ENCODE data around the gene CBL.
A peak's percentile ranks its signal among the peaks of the same experiment; 100 is the strongest.

CBL gene

DNA sequence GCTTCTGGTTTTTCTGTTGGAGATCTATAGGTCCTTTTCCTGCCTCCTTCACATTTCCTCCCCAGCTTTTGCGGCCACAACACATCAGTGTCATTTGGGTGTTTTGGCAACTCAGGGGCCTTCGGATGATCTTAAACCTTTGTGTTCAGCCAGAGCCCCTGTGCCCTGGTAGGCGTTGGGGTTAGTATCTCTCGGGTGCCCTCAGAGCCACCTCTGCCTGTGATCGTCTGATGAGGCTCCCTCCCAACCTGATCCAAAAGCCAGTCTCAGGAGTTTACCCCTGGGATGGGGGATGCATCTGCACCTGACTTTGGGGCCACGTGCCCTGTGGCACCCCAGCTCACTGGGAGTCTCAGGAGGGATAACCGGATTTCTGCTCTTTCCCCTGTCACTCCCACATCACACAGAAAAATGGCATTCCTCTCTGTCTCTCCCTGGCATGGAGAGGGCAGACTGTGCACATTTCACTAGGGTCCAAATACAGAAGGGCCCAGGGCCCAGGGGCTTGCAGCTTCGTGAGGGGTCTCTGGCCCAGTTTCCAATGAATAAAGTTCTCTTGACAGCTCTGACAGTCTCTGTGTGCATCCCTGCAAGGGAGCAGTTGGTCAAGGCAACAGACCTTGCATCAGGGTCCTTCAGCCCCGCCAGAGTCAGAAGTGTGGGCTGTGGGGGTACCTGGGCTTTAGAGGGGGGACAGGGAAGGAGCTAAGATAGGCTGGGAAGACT lies 130.8 kb downstream of the CBL start:
- in situ Hi-C loops (cut with HindIII; ENCODE audit: low sequenced_read_pairs) = no loop called here
- TF ChIP-seq, protein P1, sequence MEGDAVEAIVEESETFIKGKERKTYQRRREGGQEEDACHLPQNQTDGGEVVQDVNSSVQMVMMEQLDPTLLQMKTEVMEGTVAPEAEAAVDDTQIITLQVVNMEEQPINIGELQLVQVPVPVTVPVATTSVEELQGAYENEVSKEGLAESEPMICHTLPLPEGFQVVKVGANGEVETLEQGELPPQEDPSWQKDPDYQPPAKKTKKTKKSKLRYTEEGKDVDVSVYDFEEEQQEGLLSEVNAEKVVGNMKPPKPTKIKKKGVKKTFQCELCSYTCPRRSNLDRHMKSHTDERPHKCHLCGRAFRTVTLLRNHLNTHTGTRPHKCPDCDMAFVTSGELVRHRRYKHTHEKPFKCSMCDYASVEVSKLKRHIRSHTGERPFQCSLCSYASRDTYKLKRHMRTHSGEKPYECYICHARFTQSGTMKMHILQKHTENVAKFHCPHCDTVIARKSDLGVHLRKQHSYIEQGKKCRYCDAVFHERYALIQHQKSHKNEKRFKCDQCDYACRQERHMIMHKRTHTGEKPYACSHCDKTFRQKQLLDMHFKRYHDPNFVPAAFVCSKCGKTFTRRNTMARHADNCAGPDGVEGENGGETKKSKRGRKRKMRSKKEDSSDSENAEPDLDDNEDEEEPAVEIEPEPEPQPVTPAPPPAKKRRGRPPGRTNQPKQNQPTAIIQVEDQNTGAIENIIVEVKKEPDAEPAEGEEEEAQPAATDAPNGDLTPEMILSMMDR (IDR thresholded peaks at IDR 0.05; ENCODE audit: low read depth, low read length) = no peak

DNA sequence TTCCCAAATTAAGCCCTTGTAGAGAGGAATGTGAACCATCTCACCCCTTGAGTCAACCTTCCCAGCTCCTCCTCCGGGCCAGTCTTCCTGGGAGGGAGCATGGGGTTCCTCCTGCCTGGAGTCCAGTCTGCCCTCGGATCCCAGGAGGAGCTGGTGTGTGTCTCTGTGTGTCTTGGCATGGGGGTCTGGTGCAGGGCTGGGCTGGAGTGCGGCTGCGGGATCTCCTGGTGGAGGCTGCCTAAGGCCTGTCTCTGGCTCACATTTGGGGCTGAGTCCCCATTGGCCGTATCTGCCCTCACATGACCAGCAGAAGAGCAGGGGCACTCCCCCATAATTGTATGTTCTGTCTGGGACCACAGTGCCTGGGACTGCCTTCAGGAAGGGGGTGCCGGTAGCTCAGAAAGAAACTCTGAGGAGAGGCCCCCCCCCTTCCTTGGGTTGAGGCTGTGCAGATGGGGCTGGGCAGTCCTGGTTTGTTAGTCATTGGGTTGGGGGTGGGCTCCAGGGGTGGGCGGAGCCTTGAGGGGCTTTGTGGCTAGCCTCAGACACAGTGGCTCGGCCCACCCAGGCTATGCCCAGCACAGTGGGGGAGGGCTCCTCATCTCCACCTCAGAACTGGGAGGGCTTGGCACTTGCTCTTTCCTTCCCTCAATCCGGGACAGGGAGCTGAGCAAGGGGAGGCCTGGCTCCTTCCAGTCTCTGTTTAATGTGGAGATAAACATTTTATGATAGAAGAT lies 131.6 kb downstream of the CBL start:
- TF ChIP-seq, protein P1 (IDR thresholded peaks at IDR 0.05; ENCODE audit: low read depth, low read length) = no peak

More for the DNA sequence above, 130.8 kb downstream of the CBL start:
- DNase-seq (ENCODE audit: low read depth, low spot score) = no peak
- H3K4me3 ChIP-seq (ENCODE audit: low read depth, low read length) = no peak overlapping the region

DNA sequence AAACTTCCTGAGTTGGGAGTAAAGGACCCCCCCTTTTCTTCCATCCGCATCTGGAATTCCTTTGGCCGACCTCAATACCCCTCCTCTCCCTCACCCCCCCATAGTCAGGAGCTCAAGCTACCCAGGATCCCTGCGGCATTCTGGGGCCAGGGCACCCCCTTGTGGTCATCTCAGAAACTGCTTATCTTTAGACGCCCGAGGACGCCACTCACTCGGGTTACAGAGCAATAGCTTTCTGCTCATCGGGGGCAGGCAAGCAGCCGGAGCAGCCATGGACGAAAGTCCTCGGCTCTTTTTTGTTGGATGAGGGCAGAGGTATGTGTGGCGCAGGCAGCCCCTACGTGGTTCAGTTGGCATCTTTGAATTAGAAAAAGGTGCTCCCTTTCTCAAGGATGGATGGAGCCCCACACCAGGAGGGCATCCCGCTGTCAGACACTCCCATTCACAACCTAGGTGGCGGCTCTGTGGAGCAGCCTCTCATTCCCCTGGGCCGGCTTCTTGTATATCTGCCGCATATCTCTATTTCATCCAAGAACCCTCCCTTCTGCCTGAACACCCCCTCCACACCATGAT lies 132.3 kb downstream of the CBL start:
- TF ChIP-seq, protein P1 (IDR thresholded peaks at IDR 0.05; ENCODE audit: low read depth, low read length) = peak; percentile 85
- peak; percentile 79 for DNase-seq (ENCODE audit: low read depth, low spot score)
- H3K4me3 ChIP-seq (ENCODE audit: low read depth, low read length) = peak overlapping the region; percentile 12
- in situ Hi-C loops (cut with HindIII; ENCODE audit: low sequenced_read_pairs) = no loop called here

More for the DNA sequence above, 131.6 kb downstream of the CBL start:
- in situ Hi-C loops (cut with HindIII; ENCODE audit: low sequenced_read_pairs) = no loop called here
- no peak overlapping the region for H3K4me3 ChIP-seq (ENCODE audit: low read depth, low read length)
- DNase-seq (ENCODE audit: low read depth, low spot score) = peak; percentile 74

DNA sequence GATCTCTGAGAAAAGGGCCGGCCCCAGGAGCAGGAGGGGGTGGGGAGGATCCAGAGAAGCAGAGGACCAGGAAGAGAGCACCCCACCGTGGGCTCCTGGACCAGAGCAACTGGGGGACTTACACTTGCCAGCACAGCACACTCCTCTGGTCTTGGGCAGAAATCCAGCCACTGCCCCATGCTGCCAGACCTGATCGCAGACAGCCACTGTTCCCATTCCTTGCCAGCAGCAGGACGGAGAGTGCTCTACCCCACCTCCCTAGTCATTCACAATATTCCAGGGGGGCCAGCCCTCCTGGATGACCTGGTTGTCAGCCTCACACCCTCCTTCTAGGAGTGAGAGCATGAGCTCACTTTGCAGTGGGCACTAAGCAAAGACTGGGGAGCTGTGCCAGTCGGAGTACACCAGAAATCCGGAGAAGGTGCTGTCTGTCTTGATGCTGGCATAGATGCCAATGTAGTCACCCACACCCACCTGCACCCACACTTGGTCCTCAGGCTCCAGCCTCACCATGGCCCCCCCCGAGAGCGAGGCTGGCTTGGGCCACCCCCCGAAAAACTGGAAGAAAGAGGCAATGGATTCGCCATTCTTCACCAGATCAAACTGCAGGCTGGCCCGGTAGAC lies 132.9 kb downstream of the CBL start:
- in situ Hi-C loops (cut with HindIII; ENCODE audit: low sequenced_read_pairs) = no loop called here
- no peak for DNase-seq (ENCODE audit: low read depth, low spot score)
- TF ChIP-seq, protein P1 (IDR thresholded peaks at IDR 0.05; ENCODE audit: low read depth, low read length) = no peak
- peak overlapping the region; percentile 49 for H3K4me3 ChIP-seq (ENCODE audit: low read depth, low read length)

DNA sequence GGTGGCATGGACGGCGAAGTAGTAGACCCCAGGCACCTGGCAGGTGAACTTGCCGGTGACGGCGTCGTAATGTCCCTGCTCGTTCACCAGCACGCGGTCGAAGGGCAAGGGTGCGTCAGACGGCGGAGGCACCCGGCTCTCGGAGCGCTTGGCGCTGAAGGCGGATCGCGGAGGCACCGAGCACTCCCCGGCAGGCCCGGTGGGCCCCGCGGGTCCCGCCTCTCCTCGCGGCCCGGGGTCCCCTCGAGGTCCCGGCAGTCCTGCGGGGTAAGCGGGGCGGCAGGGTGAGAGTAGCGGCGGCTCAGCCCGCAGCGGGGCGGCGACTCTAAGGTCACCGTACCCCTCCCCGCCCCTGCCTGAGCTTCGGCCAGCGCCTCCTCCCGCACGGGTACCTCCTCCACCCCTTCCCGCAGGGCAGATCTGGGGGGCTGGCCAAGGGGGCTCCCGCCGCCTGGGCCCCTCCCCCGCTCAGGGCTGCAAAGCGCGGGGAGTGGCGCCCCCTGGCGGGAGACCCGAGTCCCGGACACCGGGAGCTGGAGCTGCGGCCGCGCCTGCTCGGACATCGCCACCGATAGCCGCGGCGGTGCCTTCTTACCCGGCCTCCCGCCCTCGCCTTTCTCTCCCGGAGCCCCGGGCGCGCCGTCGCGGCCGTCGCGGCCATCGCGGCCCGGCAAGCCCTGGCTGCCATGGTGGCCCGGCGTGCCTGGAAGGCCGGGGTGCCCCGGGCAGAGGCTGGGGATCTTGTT lies 133.6 kb downstream of the CBL start:
- peak overlapping the region; percentile 49 for H3K4me3 ChIP-seq (ENCODE audit: low read depth, low read length)

More for the DNA sequence above, 133.6 kb downstream of the CBL start:
- TF ChIP-seq, protein P1 (IDR thresholded peaks at IDR 0.05; ENCODE audit: low read depth, low read length) = peak; percentile 79
- DNase-seq (ENCODE audit: low read depth, low spot score) = peak; percentile 51
- in situ Hi-C loops (cut with HindIII; ENCODE audit: low sequenced_read_pairs) = no loop called here
